ENCODE results near the gene TMEM258.

The TMEM258 gene

DNA sequence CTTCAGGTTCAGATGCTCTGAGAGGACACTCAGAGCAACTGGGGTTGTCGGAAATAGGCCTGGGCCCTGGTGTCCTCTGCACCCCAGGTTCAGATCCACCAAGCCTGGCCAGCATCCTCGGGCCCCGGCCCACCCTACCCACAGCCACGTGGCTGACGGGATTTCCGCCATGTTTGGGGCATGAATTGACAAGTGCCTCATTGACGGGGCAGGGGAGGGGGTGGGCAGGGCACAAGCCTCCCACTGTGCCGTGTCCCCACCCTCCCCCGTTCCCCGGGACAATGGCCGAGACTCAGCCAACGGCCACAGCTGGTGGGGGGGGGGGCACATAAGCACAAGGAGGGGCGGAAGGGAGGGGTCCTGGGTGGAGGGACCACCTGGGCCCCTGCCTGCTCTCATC, 31.5 kb downstream of the TMEM258 start:
- TF ChIP-seq, protein P1, sequence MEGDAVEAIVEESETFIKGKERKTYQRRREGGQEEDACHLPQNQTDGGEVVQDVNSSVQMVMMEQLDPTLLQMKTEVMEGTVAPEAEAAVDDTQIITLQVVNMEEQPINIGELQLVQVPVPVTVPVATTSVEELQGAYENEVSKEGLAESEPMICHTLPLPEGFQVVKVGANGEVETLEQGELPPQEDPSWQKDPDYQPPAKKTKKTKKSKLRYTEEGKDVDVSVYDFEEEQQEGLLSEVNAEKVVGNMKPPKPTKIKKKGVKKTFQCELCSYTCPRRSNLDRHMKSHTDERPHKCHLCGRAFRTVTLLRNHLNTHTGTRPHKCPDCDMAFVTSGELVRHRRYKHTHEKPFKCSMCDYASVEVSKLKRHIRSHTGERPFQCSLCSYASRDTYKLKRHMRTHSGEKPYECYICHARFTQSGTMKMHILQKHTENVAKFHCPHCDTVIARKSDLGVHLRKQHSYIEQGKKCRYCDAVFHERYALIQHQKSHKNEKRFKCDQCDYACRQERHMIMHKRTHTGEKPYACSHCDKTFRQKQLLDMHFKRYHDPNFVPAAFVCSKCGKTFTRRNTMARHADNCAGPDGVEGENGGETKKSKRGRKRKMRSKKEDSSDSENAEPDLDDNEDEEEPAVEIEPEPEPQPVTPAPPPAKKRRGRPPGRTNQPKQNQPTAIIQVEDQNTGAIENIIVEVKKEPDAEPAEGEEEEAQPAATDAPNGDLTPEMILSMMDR (IDR thresholded peaks at IDR 0.05; ENCODE audit: control extremely low read depth, extremely low read depth, low read depth, missing control alignments), result no peak
- POLR2A ChIA-PET, result no interaction called here
- CTCF ChIA-PET, result interaction anchor here (1.1 to 1.8 kb wide), 2 partner anchors 27 to 37 kb away, joined by 3 to 6 read pairs; no protein-coding TSS in a partner anchor
- DNase-seq (ENCODE audit: extremely low spot score), result no peak

DNA sequence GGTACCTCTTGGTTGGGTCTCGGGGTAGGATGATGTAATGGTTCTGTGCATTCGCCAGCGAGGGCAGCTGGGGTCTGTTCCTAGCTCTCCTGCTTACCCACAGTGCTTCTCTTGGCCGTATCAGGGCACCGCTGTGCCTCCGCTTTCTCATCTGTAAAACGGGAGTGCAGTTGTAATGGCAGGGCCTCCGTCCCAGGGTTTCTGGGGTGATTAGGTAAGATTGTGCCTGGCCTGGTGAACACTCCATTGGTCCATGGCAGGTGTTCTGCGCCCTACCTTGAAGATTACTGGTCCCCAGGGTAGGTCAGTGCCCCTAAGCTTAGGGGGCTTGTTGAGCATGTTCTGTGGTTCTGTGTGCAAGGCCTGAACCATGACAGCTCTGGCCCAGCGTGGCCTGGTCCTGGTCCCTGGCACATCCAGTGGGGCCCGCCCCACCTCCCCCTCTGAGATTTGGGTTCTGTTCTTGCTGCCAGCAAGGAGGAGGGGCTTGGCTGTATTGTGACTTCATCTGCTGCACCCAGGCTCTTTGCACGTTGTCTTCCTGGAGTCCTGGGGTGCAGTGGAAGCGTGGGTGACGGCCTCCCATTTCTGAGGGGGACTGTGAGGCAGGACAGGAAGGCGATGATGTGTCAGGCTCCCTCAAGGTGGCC, 35.1 kb downstream of the TMEM258 start:
- ChIA-PET POLR2A (no interaction called here), CTCF (interaction anchor here (1.0 to 4.2 kb wide), 7 partner anchors 9 to 351 kb away, joined by 3 to 30 read pairs (median 6); no protein-coding TSS in a partner anchor)
- DNase-seq (ENCODE audit: extremely low spot score), result no peak
- TF ChIP-seq, protein P1 (IDR thresholded peaks at IDR 0.05; ENCODE audit: control extremely low read depth, extremely low read depth, low read depth, missing control alignments), result no peak

DNA sequence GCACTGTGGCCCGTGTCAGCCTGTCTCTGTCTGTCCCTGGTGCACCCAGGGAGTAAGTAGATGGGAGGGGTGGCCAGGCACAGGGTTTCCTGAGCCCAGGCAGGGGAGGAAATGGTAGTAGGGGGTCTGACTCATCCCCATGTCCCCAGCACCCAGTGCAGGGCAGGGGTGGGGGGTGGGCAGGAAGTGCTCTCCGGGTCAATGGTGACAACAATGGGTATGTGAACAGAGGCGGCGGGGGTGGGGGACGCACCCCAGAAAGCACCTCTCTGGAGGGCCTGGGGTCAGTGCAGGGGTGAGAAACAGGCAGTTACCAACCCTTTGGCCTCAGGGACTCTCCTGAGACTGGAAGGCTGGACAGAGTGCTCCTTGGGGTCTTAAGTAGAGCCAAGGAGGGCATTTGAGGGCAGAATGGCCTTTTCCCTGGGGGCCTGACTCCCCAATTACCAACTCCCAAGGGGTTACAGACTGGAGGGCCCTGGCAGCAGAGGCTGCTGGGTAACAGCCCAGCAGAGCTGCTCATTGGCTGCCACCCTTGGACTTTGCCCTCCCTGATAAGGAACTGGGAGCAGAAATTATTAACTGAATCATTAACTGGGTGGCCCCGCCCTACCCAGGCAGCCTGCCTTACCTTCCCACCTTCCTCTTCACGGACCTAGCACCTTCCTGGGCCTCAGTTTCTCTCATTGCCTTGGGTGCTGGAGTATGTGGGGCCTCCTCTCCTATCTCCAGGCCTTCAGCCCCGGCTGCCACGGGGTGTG, 35.8 kb downstream of the TMEM258 start:
- peak; percentile 89 for DNase-seq (ENCODE audit: extremely low spot score)
- ChIA-PET CTCF (interaction anchor here (1.0 to 4.2 kb wide), 6 partner anchors 8 to 352 kb away, joined by 3 to 30 read pairs (median 5); no protein-coding TSS in a partner anchor), POLR2A (no interaction called here)
- TF ChIP-seq, protein P1 (IDR thresholded peaks at IDR 0.05; ENCODE audit: control extremely low read depth, extremely low read depth, low read depth, missing control alignments), result no peak

DNA sequence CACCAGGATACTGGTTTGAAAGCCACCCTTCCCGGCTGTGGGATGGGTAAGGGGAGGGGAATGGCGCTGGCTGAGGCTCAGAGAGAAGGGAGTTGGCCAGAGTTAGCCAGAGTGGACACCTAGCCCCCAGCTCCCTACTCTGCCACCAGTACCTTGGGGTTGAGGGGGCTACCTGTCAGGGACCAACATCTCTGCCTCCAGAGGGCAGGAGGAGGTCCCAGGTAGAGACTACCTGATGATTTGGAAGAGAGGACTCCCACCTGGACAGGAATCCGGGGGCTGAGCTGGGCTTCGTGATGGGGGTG, 36.3 kb downstream of the TMEM258 start:
- ChIA-PET POLR2A (no interaction called here), CTCF (interaction anchor here (1.4 to 1.9 kb wide), 3 partner anchors 9 to 23 kb away, joined by 4 to 6 read pairs (median 4); no protein-coding TSS in a partner anchor)
- TF ChIP-seq, protein P1 (IDR thresholded peaks at IDR 0.05; ENCODE audit: control extremely low read depth, extremely low read depth, low read depth, missing control alignments), result no peak
- no peak for DNase-seq (ENCODE audit: extremely low spot score)

DNA sequence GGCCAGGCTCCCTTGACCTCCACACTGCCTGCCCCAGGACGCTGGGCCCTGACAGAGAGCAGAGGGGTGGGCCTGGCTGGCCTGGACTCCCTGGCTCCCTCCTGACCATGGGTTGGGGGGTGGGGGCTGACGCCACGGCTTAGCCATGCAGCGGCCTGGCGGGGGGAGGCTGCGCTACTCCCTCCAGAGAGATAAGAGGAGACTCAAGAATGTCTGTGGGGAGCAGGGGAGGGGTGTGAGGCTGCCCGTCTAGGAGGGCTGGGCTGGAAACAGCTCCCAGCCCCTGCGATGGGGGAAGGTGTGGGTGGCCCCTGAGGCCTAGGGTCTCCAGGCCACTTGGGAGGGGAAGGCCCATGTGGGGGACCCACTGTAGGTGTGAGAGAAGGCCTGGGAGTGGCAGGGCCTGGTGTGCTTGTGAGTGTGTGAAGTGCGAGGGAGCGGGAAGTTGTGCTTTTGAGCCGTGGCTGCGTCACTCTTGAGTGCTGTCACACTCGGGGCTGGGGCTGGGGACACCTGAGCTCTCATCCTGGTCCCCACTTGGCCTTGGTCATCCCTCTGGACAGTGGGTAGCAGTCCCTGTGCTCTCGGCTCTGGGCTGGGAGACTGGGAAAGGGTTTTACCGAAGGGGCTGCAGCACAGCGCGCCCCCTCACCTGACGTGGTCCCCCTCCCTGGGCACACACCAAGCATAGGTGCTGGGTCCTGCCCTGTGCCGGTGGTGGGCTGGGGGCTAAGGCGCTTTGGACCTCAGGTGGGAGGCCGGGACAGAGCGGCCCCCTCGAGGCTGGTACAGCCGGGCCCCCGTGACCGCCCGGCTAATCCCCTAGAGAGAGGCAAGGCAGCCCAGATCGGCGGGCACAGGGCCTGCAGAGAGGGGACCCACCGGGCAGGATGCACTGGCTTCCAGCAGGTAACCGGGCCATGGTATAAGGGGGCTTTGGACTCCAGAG, 37.6 kb downstream of the TMEM258 start:
- POLR2A ChIA-PET, result no interaction called here
- CTCF ChIA-PET, result interaction anchor here (1.4 to 3.0 kb wide), 4 partner anchors 7 to 22 kb away, joined by 4 to 11 read pairs (median 6); no protein-coding TSS in a partner anchor
- TF ChIP-seq, protein P1 (IDR thresholded peaks at IDR 0.05; ENCODE audit: control extremely low read depth, extremely low read depth, low read depth, missing control alignments), result no peak
- no peak for DNase-seq (ENCODE audit: extremely low spot score)

DNA sequence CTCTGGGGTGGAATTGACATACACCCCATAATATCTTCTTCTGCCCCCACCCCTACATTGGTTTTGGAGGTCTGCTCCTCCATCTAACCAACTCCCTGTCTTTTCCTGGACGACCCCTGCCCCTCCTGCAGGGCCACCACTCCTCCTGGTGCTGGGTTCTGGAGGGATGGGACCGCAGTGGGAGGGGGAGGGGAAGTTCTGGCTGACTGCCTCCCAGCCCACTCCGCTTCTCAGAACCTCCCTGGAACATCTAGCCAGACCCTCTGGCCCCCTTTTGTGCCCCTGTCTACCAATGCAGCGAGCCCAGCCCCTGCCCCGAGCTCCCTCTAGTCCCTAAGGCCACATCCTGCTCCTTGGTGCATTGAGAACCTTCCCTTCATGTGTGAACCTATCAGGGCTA, 38.7 kb downstream of the TMEM258 start:
- no peak for DNase-seq (ENCODE audit: extremely low spot score)
- ChIA-PET POLR2A (no interaction called here), CTCF (interaction anchor here (0.9 to 3.0 kb wide), 5 partner anchors 12 to 33 kb away, joined by 3 to 11 read pairs (median 4); no protein-coding TSS in a partner anchor)
- TF ChIP-seq, protein P1 (IDR thresholded peaks at IDR 0.05; ENCODE audit: control extremely low read depth, extremely low read depth, low read depth, missing control alignments), result no peak
